SIG-M5 treated with dmso at 0.1 percent for 504 hours (cell line): ENCODE measurements around the gene UQCC2.

Experiments used
- DNase-seq: peaks from one replicate; lab custom pipeline; 2025; ENCODE audit not compliant: unreplicated experiment; lab: John Stamatoyannopoulos, UW

Gene UQCC2

GRCh38 chr6:33725891-33726673 is 14.6 kb upstream of the UQCC2 start:
- no peak for DNase-seq

DNA sequence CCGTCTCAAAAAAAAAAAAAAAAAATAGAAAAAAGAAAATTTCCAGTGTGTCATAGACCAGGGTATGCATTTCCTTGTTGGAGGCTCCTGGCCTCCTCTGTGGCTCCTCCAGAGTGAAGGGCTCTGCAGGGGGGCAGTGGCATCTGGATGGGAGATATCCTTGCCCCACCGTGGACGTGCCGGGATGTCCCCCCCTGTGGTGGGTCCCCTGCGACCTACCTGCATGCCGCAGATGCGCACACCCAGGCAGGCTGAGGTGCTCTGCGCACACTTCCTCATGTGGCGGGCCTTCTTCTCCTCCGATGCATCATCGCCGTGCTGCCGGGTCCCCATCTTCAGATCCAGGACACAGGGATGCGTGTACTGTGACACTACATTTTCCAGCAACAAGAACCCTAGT is 13.7 kb upstream of the UQCC2 start:
- no peak for DNase-seq

DNA sequence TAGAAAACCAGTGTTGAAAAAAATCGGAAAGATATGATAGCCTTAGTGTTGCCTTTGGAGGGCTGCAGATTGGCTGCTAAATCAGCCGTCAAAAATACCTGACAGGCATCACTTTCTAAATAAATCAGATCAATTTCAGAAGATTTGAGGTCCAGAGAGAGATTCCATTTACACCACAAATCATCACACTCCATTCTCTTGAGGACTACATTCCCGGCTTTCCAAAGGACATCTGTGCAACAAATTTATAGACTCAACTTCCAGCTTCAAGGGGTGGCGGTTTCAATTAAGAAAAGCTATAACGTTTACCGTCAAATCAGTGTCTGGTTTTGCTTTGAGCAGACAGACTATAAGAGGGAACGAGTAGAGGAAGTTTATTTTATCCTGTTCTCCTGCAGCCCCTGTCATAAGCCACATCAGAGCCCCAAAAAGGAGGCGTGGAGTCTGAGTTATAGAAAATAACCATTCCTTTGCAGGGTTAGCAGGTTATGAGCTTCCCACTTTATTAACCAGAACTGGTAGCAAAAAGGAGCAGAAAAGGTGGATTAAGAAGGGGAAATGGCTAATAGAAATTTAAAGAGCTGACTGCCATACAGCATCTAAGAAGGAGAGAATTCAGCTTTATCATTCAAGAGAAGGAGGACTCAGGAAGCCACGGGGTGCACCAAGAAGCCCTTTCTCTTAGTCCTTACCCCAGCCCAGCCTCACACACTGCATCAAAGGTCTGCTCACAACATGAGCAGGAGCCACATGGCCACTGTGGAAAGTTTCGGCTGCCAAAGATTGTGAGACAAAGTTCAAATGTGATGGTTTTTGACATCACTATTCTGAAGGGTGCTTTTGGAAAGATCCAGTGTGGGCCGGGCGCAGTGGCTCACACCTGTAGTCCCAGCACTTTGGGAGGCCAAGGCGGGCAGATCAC is 12.9 kb upstream of the UQCC2 start:
- no peak for DNase-seq

DNA sequence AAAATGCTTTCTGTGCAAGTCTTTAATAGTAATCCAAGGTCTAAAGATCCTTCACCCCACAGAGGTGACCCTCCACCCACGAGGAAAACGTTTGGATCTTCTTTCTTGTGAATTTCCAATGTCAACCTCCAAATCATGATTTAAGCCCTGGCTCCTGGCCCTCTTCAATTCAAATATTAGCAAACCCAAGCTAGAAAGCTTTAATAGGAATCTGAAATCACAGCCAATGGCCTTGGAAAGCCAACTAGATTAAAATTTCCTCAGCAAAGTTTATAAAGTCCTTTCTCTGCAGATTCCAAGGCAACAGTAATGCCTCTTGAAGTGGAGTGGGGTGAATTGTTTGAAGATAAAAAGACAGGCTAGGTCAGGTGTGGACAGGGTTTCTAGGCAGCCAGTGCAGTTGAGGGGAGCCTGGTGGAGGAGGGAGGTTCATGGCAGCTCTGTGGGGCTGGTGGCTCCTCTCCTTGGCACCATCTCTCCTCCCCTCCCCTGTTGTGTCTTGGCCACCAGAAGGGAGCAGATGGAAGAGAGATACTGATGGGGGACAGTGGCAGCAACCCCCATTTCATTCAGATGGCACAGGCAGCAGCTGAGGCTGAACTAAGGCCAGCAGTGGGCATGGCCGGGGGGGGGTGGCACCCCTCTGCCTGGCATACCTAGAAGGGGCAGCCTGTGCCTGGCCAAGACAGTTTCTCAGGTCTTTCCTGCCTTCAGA is 12.0 kb upstream of the UQCC2 start:
- no peak for DNase-seq

DNA sequence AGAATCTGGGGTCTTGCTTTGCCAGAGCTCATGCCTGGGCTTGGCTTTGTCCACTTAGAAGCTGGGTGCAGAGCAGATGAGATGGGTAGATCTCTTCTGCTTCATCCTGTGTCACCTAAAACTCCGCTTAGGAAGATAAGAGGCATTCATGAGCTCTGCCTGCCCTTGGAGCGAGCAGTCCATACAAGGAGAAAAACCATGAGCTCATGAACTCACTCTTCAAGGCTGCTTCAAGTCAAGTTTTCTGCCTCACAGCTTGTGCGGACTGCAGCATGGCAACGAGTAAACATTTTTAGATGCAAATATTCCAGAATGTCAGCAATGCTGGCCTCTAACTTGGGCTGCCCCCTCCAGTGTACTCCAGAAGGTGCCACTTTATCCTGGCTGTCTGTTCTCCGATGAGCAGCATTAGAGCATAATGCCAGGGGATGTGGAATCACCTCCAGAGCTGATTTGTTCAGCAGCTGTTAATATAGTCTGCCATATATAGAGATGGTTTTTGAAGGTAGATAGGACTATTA is 10.7 kb upstream of the UQCC2 start:
- no peak for DNase-seq

DNA sequence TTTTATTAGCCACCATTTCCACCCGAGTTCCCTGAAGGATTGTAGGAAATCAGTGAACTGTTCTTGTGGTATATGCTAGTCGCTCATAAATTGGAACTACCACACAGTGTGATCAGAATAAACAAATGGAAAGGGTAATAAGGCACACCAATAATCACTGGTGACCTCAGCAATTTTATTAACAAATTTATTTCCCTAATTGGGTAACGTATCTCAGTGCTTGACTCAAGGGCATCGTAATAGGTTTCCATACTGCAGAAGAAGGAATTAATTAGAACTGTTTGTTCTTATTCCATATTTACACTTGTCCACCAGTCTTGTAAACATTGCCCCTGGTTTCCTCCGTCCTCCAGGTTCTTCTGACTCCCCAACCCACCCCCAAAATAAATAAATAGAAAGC is 10.0 kb upstream of the UQCC2 start:
- no peak for DNase-seq

DNA sequence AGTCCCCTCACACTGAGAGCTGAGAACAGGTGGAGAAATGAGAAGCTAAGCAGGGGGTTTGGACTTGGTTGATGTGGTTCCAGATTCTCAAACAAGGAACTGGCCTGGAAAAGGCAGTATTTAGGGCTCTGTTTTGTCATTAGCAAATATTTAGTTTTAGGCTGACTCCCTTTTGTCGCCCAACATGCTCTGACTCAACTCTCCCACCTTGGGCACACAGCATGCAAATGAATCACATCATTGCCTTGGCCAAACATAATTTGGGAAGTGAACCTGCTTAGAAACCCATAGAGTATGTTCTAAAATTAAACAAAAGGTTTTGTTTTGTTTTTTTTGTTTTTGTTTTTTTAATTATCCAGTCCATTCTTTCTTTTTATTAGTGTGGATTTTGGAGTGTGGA is 9.5 kb upstream of the UQCC2 start:
- DNase-seq: peak; percentile 42

- no peak for DNase-seq
Measured at GRCh38 chr6:33719326-33719987, 8.0 kb upstream of the UQCC2 start.

DNA sequence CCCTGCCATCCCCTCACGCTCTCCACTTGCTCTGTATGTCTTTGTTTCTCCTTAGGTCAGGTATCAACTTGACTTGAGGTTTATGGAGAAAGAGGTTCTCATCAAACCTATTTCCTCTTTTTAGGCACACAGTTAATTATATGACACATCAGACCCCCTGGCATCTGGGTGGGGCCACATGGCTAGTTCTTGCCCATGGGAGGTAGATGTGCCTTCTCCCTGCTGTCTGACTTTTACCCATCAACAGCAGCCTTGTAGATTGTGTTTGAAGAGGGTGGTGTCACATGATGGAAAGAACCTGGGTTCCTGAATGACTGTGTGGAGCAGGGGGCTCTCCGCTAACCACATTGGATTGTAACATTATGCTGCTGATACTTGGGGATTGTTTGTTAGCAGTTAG is 7.2 kb upstream of the UQCC2 start:
- DNase-seq: peak; percentile 23

- no peak for DNase-seq
Measured at GRCh38 chr6:33717934-33718455, 6.5 kb upstream of the UQCC2 start.

GRCh38 chr6:33716890-33717632 is 5.6 kb upstream of the UQCC2 start:
- DNase-seq: no peak

- no peak for DNase-seq
Measured at GRCh38 chr6:33716379-33716778, 4.9 kb upstream of the UQCC2 start.

DNA sequence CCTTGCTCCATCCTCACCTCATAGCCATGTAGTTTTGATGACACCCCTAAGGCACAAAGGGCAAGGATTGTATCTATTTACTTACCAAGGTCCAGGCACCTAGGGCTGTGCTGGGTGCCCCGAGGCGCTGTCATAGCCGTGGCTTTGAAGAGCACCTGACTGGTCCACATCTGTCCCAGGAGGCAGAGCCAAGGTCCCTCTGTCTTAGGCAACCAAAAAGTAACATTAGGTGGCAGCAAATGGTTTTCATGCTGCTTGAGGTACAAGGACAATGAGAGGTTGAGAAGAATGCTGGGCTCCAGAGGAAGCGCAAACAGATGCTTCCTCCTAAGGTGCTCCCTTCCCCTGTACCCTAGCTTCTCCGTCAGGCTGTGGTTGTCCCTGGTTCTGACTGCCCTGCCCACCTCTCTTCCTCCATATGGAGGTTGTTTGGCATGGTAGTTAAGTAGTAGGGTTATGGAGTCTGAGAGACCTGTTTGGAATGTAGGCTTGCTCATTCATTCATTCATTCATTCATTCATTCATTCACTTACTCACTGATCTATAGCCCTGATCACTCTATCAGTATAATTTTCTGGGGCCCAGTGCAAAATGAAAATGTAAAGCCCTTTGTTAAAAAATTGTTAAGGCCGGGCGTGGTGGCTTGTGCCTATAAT is 3.0 kb upstream of the UQCC2 start:
- no peak for DNase-seq

DNA sequence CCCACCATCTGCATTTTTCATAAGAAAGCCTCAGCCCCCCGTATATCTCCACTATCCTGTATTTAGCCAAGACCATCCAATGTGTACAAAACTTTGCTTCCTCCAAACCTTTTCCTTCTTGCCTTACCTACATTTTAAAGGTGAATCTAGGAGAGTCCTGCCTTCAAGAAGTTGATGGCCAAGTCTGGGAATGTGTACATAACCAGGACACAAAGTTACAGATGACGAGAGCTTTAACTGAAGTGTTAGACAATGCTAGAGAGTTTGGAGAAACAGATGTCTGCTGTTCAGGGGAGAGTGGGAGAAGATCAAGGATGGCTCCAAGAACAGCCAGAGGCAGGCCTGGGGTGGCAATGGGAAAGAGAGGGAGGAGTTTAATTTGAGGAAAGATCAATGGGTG is 2.3 kb upstream of the UQCC2 start:
- no peak for DNase-seq

GRCh38 chr6:33712914-33713313 is 1.4 kb upstream of the UQCC2 start:
- DNase-seq: no peak

DNA sequence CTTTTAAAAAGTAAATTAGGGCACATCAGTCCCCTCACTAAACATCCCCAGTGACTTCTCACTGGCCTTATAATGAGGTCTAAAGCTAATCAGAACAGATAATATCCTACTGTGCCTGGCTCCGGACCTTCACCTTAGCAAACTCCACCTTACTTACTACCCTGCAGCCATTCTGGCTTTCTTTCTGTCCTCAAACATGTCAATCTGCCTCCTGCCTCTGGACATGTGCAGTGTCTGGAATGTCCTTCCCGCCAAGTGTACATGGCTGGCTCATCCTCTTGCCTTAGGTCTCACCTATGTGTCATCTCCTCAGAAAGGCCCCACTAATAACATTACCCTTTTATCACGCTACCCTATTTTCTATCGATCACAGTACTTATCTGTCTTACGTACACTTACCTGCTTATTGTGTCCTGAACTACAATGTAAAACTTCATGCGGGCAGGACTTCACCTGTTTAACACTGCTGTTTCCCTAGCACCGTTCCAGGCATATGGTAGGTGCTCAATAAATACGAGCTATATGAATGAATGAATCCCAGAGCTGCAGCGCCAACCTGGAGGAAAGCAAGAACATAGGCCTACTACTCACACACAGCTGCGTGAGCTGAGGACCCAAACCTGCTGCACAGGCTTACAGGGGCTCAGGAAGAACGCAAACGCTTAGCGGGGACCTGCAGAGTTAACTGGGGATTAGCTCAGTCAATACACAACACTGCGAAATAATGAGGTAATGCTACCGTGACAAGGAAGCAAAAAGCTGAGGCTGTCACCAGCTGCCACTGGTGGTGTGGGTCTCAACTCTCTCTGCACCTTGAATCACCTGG is 991 bp downstream of the UQCC2 start:
- no peak for DNase-seq

DNA sequence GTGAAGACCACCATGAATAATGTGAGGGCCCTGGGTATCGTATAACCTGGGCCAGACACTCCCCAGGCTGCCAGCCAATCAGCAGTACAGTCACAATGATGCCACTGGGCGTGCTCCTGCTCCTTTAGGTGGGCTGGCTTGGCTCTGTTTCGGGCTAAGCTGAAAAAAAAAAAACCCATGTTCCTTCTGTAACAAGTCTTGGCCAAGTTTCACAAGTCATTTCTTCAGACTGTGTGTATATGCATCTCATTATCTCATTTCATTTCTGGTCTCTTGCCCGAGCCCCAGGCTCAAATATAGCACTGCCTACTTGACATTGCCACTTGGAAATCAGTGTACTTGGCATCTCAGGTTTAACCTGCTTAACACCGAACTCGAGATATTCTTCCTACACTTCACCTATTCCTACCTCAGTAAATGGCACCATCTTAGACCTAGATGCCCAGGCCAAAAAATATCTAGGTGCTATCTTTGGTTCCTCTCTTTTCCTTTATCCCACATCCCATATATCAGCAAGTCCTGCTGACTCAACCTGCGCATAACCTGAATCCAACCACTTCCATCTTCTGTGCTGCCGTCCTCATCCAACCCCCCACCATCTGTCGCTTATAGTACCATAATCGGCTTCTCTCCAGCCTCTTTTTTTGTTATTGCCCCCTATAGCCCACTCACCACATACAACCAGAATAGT is 1.8 kb downstream of the UQCC2 start:
- no peak for DNase-seq
